WI38 (cell line): ENCODE measurements around the gene DHX32.
"Not testable (repeated sequence)": the region's sequence is repeated elsewhere in the genome, so short reads cannot be mapped to it uniquely, and the experiment has no call there.

ENCODE experiments used
- H3K4me3 ChIP-seq: 2 replicates; pipeline ENCODE4 v1.5.1; 2011; ENCODE audit warnings: low read depth, mild to moderate bottlenecking, control low read depth, low read length
- TF ChIP-seq, protein P1 (sequence below): IDR thresholded peaks from 2 replicates; pipeline ENCODE4 v1.5.1; 2012; ENCODE audit warnings: low read depth, mild to moderate bottlenecking, control low read depth, low read length

The DHX32 gene

DNA sequence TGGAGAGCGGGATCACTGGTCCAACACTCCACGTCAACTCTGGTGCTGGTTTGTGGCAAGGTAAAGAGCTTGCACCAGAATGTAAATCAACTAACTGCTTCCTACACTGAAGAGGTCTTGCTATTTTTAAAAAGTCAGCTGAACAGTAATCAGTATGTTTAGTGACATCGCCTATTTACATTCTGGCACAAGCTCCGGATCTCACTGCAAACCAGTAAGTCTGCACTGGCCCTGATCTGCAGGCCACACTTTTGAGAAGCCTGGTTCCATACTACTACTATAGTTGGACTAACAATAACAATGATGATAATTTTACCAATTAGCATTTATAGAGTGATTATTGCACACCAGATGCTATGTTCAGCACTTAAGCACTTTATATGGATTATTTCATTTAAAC is 8.3 kb upstream of the DHX32 start:
- H3K4me3 ChIP-seq = not testable (repeated sequence)

DNA sequence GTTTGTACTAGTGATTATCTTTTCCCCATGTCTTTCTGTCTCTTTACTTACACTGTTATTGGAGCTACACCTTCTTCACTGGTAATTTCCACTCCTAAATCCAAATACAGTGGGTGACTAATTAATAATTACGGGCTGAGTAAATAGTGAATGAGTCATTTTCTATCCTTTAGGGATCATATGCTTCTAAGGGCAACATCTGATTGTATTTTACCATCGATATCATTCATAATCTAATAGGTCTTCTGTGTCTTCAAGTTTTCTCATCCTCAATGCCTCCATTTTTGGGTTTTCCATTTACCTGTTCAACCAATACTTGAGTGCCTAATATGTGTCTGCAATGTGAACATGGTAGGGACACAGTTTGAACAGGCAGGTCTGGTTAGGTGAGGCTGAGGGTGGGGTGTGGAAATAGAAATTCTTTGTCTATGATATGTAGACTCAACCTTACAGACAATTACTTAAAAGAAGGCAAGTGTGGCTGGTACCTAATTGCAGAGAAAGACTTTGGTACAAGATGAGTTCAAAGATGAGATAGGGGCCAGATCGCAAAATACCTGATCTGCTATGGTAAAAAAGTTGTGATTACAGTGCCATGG is 5.9 kb upstream of the DHX32 start:
- no peak overlapping the region for H3K4me3 ChIP-seq
- TF ChIP-seq, protein P1, sequence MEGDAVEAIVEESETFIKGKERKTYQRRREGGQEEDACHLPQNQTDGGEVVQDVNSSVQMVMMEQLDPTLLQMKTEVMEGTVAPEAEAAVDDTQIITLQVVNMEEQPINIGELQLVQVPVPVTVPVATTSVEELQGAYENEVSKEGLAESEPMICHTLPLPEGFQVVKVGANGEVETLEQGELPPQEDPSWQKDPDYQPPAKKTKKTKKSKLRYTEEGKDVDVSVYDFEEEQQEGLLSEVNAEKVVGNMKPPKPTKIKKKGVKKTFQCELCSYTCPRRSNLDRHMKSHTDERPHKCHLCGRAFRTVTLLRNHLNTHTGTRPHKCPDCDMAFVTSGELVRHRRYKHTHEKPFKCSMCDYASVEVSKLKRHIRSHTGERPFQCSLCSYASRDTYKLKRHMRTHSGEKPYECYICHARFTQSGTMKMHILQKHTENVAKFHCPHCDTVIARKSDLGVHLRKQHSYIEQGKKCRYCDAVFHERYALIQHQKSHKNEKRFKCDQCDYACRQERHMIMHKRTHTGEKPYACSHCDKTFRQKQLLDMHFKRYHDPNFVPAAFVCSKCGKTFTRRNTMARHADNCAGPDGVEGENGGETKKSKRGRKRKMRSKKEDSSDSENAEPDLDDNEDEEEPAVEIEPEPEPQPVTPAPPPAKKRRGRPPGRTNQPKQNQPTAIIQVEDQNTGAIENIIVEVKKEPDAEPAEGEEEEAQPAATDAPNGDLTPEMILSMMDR = no peak

DNA sequence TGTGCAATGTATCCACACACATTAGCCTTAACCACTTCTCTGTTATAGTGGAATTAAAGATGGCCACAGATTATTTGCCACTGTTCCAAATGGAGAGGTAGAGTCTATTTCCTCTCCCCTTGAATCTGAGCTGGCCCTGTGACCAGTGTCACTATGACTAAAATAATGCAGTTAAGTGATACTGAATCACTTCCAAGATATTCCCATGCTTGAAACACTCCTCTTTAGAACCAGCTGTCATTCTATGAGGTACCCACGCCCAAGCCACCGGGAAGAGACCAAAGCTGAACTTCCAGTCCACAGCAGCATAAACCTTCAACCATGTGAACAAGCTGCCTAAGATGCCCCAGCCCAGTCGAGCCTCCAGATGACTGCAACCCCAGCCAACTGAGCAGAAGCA is 2.1 kb upstream of the DHX32 start:
- H3K4me3 ChIP-seq = no peak overlapping the region
- TF ChIP-seq, protein P1 = no peak

DNA sequence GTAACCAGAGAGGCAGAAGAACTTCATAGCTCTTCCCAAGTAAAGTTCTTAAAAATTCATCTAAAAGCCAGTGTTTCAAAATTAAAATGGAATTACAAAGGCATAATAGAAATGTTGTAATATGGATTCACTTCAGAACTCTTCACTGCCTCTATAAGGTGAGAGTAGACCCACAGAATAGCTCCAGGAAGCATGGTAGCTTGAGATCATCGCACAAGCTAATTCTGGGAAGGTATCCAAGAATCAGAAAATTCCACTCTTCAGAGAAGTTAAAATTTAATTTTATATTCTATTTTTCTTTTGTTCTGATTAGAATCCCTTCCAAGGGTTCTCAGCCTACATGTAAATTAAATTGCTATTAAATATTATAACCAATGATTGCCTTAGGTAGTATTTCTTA is 1.5 kb upstream of the DHX32 start:
- H3K4me3 ChIP-seq = no peak overlapping the region
- TF ChIP-seq, protein P1 = no peak

DNA sequence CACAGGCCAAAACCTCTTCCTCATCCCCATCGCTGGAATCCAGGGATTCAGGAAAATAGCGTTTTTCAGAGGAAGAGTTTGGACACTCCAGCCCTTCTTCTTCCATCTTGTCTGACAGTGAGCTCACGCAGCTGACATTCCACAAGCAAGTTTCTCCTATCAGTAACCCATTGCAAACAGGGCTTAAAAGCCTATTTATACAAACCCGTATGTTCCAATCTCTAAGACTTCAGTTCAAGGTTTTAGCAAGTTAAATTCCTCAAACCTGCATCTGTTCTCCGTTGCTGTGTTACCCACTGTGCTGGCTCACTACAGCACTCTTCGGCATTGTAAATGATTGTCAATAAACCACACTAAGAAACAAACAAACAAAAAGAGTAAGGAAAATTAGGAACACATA is 373 bp downstream of the DHX32 start:
- no peak overlapping the region for H3K4me3 ChIP-seq
- TF ChIP-seq, protein P1 = no peak

DNA sequence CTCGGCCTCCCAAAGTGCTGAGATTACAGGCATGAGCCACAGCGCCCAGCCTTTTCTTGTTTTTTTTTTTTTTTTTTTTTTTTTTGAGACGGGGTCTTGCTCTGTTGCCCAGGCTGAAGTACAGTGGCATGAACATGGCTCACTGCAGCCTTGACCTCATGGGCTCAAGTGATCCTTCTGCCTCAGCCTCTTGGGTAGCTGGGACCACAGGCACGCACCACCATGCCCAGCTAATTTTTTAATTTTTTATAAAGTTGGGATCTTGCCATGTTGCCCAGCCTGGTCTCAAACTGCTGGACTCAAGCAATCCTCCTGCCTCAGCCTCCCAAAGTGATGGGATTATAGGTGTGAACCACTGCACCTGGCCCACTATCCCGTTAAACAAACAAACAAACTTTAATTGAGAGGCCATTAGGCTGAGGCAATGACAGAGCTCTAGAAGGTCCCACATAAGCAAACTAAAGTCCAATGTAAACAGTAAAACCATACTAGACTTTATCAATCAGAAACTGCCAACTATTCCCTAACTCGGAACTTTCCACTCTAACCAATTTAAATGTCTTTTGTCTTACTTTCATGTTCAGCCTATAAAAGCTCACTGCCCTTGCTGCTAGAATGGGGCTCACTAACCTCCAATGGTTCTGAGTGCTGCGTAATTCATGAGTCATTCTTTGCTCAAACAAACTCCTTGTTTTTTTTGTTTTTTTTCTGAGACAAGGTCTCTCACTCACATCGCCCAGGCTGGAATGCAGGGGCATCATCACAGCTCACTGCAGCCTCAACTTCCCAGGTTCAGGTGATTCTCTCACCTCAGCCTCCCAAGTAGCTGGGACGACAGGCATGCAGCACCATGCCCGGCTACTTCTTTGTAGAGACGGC is 1.9 kb downstream of the DHX32 start:
- TF ChIP-seq, protein P1 = no peak
- no peak overlapping the region for H3K4me3 ChIP-seq

DNA sequence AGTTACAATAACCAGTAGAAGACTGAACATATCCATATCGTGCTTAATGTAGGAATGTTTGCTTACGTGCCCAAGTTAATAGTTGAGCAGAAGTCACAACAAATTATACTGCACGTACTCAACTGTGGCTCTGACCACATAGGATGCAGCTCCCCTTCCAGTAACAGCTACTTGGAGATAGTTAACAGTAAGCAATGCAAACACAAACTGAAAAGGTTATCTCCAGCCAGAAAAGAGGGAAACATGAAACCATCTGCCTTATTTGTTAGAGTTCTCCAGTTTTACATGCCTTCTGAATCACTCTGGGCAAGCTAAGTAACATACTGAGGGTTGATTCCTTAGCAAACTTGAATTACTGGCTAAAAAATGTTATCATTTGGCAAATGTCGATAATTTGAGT is 9.8 kb downstream of the DHX32 start:
- H3K4me3 ChIP-seq = no peak overlapping the region
- TF ChIP-seq, protein P1 = no peak
